GM18909 (cell line): Measurements from ENCODE around the gene BAAT.

Experiments
- ATAC-seq: cut with Tn5 transposase; IDR thresholded peaks from one replicate; pipeline ENCODE4 v1.9.1; 2021; ENCODE audit warnings: mild to moderate bottlenecking; ENCODE audit not compliant: unreplicated experiment, poor library complexity

The BAAT gene

GRCh38 chr9:101398930-101399642 is 14.3 kb upstream of the BAAT start:
- no peak for ATAC-seq

GRCh38 chr9:101398068-101398929 is 13.5 kb upstream of the BAAT start, which contains the start of the genes MRPL50 and ZNF189:
Gene MRPL50 (minus strand): TSS chr9:101398618. CDS start chr9:101398592, 26 bp downstream.
Gene ZNF189 (plus strand): TSS chr9:101398851. CDS start chr9:101399157, 306 bp downstream.
- ATAC-seq: peak; percentile 99

GRCh38 chr9:101397746-101398067 is 12.9 kb upstream of the BAAT start:
- no peak for ATAC-seq

- no peak for ATAC-seq
Observed at GRCh38 chr9:101394687-101395086, 9.9 kb upstream of the BAAT start.

GRCh38 chr9:101393135-101393534 is 8.3 kb upstream of the BAAT start:
- ATAC-seq: no peak

GRCh38 chr9:101388507-101388993 is 3.7 kb upstream of the BAAT start:
- ATAC-seq: no peak

- peak; percentile 78 for ATAC-seq
Observed at GRCh38 chr9:101387871-101388506, 3.2 kb upstream of the BAAT start.

- no peak for ATAC-seq
Observed at GRCh38 chr9:101383361-101383760, 1.4 kb downstream of the BAAT start.

- ATAC-seq: no peak
Observed at GRCh38 chr9:101381833-101382342, 2.9 kb downstream of the BAAT start.

- ATAC-seq: no peak
Observed at GRCh38 chr9:101381118-101381517, 3.7 kb downstream of the BAAT start.

- ATAC-seq: no peak
Observed at GRCh38 chr9:101380295-101380694, 4.5 kb downstream of the BAAT start.

- no peak for ATAC-seq
Observed at GRCh38 chr9:101376111-101376848, 8.5 kb downstream of the BAAT start.

- ATAC-seq: no peak
Observed at GRCh38 chr9:101375546-101375945, 9.3 kb downstream of the BAAT start.

- ATAC-seq: no peak
Observed at GRCh38 chr9:101372327-101373118, 12.3 kb downstream of the BAAT start.

- no peak for ATAC-seq
Observed at GRCh38 chr9:101371813-101372212, 13.0 kb downstream of the BAAT start.

GRCh38 chr9:101369884-101370531 is 14.8 kb downstream of the BAAT start:
- no peak for ATAC-seq

GRCh38 chr9:101369286-101369685 is 15.5 kb downstream of the BAAT start:
- no peak for ATAC-seq

GRCh38 chr9:101367323-101367722 is 17.5 kb downstream of the BAAT start:
- ATAC-seq: no peak
